NCI-H146 (cell line): ENCODE measurements around the gene CC2D1A.

Experiments used
- DNase-seq: peaks from one replicate; lab custom pipeline; 2025; lab: John Stamatoyannopoulos, UW

Gene CC2D1A

GRCh38 chr19:13905634-13906520 lies at the start of gene CC2D1A, which contains the start of gene BRME1:
Gene CC2D1A, plus strand, starts transcription at chr19:13906201. Its CDS starts 241 bp downstream, at chr19:13906442.
Gene BRME1, minus strand, starts transcription at chr19:13906117. Its CDS starts 1,225 bp downstream, at chr19:13904892.
- DNase-seq, result peak; percentile 95

- no peak for DNase-seq
Observed at GRCh38 chr19:13856497-13856896, 49.5 kb upstream of the CC2D1A start.

GRCh38 chr19:13859361-13859880 lies 46.6 kb upstream of the CC2D1A start:
- DNase-seq, result peak; percentile 22

- no peak for DNase-seq
Observed at GRCh38 chr19:13860679-13861391, 45.2 kb upstream of the CC2D1A start.

GRCh38 chr19:13861392-13861713 lies 44.6 kb upstream of the CC2D1A start:
- DNase-seq, result no peak

- DNase-seq, result peak; percentile 83
Observed at GRCh38 chr19:13861714-13862531, 44.1 kb upstream of the CC2D1A start.

- peak; percentile 56 for DNase-seq
Observed at GRCh38 chr19:13864046-13864666, 41.8 kb upstream of the CC2D1A start.

GRCh38 chr19:13864667-13865570 lies 41.1 kb upstream of the CC2D1A start:
- DNase-seq, result peak; percentile 65

- DNase-seq, result peak; percentile 69
Observed at GRCh38 chr19:13865571-13866462, 40.2 kb upstream of the CC2D1A start.

- DNase-seq, result no peak
Observed at GRCh38 chr19:13866463-13867046, 39.4 kb upstream of the CC2D1A start.

GRCh38 chr19:13868663-13869062 lies 37.3 kb upstream of the CC2D1A start:
- no peak for DNase-seq

- DNase-seq, result no peak
Observed at GRCh38 chr19:13869281-13869680, 36.7 kb upstream of the CC2D1A start.

GRCh38 chr19:13870873-13871272 lies 35.1 kb upstream of the CC2D1A start:
- DNase-seq, result no peak

- DNase-seq, result no peak
Observed at GRCh38 chr19:13872339-13872694, 33.7 kb upstream of the CC2D1A start.

- no peak for DNase-seq
Observed at GRCh38 chr19:13872695-13873389, 33.2 kb upstream of the CC2D1A start.

GRCh38 chr19:13873834-13874515 lies 32.0 kb upstream of the CC2D1A start:
- DNase-seq, result no peak

GRCh38 chr19:13875824-13876223 lies 30.2 kb upstream of the CC2D1A start:
- DNase-seq, result no peak

- no peak for DNase-seq
Observed at GRCh38 chr19:13876834-13877233, 29.2 kb upstream of the CC2D1A start, which contains the start of gene NANOS3. Gene NANOS3, plus strand, starts transcription at chr19:13877134. Its CDS starts 115 bp downstream, at chr19:13877249.
